Dermis blood vessel endothelial cell (primary cell): ENCODE data around the gene LNPEP. TPM values are rescaled to one million over a fixed set of nuclear protein-coding genes. Genes with fewer than 3 reads are reported as not detected.

Experiments
- DNase-seq: peaks from one replicate; pipeline ENCODE4 v3.0.0; 2010
- total RNA-seq: library from RNA; depleted of rRNA; stranded (reverse); fragments of >200 nt; gene quantifications from 2 replicates; pipeline ENCODE4 v1.2.3, GENCODE V29; 2014

Gene LNPEP
- 48.3 and 57.9 TPM in 2 replicates for total RNA-seq

DNA sequence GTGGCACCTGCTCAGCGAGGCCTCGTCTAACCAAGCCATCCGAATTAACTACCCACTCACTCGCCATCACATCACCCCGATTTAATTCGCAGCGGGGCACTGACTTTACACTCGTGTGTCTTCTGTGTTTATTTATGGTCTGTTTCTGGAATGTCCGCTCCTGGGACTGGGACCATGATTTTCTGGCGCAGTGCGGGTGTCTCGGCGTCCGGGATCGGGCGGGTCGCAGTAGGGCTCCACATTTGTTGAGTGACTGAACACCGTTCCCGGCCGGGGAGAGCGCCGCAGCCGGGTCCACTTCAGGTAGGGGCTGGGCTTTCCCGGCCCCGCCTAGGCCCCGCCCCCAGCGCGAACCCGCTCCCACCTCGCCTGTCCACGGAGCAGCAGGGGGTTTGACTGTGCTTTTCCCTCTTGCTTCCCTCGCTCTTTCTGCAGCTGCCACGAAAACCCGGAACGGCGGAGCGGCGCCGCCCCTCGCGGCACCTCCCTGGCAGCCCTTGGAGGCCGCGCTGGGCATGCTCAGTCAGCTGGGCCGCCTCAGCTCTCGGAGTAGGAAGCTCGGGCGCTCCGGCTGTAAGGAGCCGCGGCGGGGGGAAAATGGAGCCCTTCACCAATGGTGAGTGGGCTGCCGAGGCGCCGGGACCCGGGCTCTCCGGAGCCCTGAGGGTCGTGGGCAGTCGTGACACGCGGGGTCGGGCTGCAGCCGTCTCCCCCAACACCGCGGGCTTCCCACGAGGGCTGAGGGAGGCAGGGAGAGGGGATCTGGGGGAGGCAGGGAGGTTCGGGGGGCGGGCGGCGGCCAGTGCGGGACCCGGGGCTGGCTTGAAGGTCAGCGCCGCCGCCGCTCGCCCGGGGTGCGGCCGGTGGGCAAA lies at the start of gene LNPEP:
Gene LNPEP, plus strand, starts transcription at position 522 of the 872 bp plus-strand sequence. Its CDS starts 76 bp downstream, at position 598.
- peak; percentile 98 for DNase-seq

DNA sequence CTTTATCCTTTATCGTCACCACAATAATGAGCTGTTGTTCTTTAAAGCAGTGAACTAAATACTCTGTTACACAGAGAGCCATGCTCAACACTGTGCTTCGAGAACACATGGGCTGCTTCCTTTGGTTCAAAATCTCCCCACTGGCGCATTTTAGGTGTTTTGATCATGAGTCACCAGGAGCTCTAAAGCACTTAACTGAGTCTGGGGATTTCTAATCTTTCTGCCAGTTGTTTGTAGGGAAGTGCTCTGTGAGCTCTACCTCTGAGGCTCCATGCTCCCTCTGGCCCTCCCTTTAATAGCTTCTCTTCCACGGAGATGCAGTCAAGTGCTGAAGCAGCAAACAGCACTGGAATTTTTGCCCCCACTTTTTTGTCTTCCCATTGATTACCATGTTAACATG lies 42.5 kb upstream of the LNPEP start:
- peak; percentile 81 for DNase-seq

DNA sequence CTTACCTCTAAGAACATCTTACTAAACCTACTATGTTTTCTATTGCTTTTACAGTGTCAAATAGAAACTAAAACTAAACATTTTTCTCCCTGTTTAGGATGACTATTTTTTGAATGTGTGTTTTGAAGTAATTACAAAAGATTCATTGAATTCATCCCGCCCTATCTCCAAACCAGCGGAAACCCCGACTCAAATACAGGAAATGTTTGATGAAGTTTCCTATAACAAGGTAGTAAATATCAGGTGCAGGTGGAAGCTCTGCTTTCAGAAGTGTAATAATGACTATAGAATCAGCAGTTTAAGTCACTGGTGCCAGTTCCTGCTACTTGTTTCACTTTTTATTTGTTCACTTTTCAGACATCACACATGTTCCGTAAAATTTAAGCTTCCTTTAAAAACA lies 39.6 kb upstream of the LNPEP start:
- no peak for DNase-seq

DNA sequence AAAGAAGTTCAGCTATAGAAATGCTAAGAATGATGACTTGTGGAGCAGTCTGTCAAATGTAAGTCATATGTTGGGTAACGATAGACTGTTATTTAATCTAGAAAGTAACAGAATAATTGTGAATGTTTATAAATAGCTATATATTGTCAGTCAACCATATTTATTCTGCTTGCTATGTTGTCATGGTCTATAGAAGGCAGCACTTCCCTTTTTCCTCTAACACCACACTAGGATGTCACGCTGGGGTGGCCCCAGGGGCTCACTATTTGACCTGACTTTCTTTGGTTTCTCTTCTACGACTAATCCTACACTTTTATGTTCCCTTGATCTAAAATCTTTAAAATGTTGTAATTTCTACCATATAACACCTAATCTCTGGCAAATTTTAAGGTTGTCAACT lies 39.1 kb upstream of the LNPEP start:
- no peak for DNase-seq

DNA sequence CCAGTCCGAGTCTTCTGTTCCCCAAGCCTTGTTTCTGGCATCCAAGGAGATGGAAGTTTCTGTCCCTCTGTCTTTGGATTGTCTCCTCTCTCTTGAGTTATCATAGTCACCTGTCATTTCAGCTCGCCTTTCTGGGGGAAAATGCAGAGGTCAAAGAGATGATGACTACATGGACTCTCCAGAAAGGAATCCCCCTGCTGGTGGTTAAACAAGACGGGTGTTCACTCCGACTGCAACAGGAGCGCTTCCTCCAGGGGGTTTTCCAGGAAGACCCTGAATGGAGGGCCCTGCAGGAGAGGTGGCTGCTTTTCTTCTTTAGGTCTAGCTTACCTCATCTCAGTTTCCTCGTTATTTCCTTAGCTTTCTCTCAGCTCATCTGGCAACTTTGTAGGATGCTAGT lies 34.5 kb upstream of the LNPEP start:
- no peak for DNase-seq

DNA sequence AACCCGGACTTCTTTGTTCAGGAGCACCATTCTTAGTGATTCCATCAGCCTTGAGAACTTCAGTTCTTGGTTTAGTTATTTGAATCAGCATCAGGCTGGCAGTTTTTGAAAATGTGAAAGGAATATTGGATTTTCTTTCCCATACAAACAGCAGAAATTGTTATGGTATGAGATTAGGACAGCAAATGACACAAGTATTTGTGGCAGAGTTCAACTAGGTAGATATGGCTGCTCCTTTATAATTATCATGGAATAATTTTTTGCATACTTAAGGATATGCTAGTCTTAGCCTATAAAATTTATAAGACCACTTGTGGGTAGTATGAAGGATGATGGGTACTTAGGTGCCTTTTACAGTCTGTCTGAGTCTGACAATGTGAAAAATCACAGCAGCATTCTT lies 34.0 kb upstream of the LNPEP start:
- DNase-seq, result no peak

DNA sequence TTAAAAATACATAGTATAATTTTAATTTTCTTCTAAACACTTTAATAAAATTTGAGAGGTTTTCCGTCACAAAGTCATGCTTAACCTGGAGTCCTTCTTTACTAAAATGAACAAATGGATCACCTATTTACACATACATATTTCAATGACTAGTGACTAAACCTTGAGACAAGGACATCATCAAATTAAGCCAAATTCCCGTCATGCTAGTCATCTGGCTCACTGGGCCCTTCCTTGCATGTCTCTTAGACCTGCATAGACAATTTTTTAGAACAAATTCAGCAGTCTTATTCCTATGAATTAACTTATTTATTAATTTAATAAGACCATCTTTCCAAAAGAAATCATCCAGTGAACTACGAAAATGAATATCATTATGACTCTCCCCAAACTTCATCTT lies 33.0 kb upstream of the LNPEP start:
- no peak for DNase-seq

DNA sequence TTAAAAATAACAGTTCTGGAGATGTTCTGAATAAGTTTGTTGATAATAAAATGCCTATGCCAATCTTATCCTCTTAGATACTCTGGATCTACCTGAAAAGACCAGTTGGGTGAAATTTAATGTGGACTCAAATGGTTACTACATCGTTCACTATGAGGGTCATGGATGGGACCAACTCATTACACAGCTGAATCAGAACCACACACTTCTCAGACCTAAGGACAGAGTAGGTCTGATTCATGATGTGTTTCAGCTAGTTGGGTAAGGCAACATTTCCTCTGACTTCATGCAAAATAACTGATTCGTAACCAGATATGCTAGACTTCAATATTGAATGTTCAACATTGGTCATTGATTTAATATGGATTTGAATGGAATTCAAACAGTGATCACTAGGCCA lies 32.6 kb upstream of the LNPEP start:
- DNase-seq, result no peak

DNA sequence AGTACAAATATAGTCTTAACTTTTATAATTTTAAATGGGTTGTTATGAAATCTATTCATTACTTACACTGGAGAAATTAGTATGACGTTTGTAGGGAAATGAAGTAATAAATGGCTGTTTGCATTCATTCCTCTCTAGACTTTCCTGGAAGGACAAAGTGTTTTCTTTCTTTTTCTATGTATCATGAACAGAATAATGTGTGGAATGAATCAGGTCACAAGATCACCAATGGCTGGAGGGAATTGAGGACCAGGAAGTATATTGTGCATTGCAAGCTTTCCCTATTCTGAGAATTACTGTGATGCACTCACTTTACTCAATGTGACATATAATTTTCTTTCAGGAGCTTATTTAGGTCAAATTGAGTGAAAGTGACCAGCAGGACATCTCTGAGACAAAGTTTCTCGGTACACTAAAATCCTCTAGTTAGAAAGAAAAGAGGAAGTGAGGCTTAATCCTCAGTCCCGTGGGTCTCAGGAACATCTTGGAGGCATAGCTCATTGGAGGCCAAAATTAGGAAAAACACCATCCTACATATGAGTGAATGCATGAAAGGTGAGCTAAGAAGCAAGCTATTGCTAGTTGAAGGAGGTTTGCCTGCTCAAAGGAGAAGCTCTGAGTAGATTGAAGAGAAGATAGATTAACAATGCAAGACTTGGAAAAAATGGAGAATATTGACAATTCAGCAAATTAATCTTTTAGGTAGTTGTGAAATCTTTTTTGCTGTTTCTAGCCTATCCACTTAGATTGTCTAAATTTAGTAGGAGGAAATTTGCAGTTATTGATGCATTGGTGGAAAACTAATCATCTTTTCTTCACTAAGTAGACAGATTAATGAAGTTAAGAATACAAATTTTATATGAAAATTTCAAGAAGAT lies 31.6 kb upstream of the LNPEP start:
- DNase-seq, result no peak

DNA sequence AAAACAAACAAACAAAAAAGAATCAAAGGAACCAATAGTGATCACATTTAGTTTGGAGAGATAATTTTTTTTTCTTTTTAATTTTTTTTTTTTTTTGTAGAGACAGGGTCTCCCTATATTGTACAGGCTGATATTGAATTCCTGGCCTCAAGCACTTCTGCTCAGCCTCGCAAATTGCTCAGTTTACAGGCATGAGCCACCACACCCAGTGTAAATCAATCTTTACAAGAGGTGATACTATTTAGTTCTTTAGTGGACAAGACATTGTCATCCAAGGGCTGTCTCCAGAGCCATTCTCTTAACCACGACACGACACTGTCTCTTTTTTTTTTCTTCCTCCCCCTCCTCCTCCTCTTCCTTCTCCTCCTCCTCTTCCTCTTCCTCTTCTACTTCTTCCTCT lies 30.0 kb upstream of the LNPEP start:
- DNase-seq, result no peak

DNA sequence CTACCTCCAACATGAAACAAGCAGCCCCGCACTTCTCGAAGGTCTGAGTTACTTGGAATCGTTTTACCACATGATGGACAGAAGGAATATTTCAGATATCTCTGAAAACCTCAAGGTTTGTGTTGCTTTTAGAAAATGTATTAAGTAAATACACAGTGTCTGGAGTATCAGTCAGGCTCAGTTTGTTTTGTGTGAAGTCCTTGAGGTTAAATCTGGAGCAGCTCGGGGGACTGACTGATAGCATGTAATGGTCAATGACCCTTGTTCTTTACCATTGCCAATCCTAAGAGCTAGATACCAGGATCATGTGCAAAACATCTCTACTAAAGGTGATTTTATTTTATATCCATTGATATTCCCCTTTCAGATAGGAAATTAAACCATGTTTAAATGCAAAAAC lies 26.9 kb upstream of the LNPEP start:
- no peak for DNase-seq

DNA sequence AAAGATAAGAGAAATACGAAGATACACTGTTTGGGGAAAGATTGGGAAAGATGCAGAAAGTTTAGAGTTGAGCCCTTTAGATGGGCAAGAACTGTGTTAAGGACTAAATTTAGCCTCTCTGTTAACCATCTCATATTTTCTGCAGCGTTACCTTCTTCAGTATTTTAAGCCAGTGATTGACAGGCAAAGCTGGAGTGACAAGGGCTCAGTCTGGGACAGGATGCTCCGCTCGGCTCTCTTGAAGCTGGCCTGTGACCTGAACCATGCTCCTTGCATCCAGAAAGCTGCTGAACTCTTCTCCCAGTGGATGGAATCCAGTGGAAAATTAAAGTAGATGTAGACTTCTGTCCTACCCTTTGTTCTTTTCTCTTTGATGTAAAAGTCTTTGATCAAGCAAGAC lies 26.4 kb upstream of the LNPEP start:
- no peak for DNase-seq

DNA sequence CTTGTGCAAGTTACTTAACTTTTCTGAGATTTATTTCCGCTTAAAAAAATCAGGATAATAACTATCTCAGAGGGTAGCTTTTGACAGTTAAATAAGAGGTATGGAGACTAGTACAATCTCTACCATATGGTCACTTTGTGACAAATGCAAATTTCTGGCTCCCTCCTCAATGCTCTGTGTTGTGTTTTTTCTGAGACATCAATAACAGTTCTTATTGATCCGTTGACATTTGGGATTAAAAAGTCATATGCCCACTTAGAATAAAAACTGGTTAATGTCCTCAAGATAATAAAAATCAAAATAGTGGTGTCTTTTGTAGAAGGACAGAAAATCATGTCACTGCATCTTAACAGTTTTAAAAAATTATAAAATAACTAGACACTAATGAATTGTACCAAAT lies 24.7 kb upstream of the LNPEP start:
- no peak for DNase-seq

DNA sequence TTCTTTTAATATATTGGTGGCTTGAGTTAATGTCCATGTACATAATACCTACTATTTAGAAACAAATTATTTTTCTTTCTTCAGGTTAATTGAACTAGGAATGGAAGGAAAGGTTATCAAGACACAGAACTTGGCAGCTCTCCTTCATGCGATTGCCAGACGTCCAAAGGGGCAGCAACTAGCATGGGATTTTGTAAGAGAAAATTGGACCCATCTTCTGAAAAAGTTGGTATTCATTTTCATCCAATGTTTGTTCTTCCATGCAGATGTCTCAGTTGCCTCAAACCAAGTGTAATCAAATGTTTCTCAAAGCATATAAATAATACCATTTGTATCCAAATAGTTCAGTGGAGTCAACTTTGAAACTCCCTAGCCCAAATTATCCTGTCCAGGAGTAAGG lies 22.6 kb upstream of the LNPEP start:
- no peak for DNase-seq

DNA sequence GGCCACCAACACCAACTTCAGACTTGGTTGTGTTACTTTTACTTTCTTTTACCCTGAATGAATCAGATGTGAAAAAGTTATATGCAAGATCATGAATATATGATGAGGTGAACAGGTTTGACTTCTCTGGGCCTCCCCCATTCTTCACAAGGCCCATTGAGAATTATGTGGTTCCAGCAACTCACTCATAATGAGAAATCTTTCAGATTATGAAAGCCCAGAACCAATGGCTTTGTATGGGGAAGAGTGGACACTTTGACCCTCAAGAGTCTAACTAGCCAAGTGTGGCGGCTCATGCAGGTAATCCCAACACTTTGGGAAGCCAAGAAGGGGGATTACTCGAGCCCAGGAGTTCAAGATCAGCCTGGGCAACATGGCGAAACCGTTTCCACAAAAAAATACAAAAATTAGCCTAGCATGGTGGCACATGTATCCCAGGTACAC lies 16.1 kb upstream of the LNPEP start:
- no peak for DNase-seq

DNA sequence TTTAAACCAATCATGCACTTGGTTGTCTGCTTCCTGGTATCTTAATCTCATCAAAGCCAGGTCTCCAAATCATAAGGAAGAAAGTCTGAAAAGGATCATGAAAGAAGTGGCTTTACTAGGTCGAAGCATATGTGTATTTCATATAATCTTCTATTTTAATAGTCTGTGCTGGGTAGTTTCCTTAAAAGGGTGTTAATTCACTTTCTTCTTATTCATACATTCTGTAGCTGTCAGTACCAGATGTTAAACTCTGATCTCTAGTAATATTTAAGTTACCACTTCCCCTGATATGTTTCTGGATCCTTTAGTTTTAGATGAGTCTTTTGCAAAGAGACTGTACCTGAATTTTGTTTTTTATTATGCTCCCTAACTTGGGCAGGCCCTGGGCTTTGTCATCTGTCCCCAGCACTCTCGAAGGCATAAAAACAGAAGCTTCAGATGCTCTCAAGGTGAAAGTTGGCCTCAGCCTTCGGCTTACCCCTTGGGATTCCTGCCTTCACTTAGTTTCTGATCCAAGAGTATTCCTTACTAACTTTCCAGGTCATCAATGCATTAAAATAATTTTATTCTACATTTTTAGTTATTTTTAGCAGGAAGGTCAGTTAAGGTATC lies 15.0 kb upstream of the LNPEP start:
- DNase-seq, result no peak

DNA sequence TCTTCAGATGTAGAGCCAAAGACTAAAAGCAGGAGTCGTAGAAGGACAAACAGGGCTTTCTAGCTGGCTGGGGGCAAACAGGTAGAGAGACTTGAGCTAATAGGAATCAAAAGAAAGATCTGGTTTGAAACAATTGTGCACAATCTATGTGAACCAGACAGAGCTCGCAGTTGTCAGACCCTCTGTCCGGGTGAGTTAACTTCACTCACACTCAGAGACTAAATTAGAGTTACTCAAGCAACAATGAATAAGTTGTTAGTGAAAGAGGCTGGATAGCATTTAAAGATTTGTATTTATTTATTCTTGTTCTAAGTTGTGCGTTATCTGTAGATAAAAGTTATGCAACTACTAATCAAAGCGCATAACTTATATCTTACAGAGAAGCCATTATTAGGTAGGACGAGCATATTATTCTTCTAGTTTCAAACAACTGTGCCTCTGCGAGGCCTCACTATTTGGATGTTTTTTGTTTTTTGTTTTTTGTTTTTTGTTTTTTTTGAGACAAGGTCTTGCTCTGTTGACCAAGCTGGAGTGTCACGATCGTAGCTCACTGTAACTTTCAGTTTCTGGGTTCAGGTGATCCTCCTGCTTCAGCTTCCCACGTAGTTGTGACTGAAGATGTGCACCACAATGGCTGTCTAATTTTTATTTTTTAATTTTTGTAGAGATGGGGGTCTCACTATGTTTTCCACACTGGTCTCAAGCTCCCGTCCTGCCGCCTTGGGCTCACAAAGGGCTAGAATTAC lies 13.2 kb upstream of the LNPEP start:
- no peak for DNase-seq

DNA sequence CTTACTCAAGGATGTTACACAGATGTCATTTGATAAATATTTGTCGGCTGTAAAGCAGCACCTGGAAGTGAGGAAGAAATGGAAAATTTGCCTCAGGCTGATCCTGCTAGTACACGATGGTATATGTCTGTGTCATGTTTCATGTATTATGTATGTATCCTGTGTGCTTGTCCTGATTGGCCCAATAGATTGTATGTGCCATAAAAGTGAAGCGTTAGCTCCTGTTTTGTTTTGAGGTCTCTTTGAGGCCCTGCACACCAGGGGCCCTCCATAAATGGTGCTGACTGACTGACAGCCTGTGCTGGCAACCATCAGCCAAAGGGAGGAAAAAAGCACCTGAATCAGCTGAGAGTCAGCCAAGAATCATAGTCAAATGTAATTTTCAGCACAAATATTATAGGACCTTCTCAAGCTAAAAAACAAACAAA lies 11.8 kb upstream of the LNPEP start:
- no peak for DNase-seq

DNA sequence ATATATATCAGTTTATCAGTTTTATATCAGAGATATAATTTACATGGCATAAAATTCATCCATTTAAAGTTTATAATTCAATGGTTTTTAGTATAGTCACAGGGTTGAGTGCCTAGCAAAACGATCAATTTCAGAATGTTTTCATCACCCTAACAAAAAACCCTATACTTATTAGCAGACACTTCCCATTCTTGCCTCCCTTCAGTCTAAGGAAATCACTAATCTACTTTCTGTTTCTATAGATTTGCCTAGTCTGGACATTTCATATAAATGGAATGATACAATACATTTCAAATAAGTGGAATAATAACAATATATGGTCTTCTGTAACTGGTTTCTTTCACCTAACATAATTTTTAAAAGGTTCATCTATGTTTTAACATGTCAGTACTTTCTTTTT lies 9.6 kb upstream of the LNPEP start:
- DNase-seq, result no peak

DNA sequence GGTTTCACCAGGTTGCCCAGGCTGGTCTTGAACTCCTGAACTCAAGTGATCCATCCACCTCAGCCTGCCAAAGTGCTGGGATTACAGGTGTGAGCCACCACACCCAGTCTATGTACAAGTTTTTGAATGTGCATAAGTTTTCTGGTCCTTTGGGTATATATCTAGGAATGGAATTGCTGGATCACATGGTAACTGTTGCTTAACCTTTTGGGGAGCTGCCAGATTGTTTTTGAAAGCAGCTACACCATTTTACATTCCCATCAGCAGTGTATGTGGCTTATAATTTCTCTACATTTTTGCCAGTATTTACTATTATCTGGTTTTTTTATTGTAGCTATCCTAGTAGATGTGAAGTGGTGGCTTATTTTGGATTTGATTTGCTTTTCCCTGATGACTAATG lies 8.9 kb upstream of the LNPEP start:
- no peak for DNase-seq

DNA sequence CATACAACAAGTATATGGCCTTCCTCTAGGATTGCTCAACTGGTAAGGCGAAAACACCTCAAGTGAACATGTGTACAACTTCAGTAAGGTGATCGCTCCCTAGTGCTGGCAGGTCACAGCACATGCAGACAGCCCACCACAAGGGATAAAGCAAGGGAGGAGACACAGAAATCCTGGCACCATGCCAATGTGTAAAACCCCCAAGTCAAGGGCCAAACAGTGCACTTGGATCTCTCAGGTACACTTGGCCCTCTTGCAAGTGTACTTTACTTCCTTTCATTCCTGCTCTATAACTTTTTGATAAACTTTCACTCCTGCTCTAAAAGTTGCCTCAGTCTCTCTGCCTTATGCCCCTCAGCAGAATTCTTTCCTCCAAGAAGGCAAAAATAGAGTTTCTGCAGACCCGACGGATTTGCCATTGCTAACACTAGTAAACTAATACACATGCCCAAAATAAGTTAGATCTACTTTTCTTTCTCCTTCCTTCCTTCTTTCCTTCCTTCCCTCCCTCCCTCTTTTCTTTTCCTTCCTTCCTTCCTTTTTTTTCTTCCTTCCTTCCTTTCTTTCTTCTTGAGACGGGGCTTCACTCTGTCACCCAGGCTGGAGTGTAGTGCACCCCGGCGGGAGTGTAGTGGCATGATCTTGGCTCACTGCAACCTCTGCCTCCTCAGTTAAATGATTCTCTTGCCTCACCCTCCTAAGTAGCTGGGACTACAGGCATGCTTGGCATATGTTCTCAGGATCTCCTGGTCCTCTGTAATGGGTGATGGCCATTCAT lies 6.8 kb upstream of the LNPEP start:
- DNase-seq, result no peak

DNA sequence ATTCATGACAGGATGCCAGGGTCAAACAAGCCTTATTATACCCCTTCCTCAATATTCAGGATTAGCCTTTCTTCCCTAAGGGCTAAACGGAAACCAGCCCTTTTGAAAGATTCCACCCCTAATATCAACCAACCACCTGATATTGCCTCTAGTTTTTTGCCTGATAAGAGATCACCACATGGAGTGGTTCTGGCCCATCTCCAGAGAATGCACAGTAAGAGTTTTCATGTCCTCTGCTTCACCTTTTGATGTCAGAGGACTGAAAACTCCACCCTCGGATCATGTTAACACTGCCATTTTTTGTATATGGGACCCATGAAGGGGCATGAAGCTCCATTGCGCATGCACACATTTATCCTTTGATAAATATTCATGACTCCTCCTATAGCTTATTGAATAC lies 5.8 kb upstream of the LNPEP start:
- no peak for DNase-seq
